Measurements from ENCODE around the gene GRAP.

GRCh38 chr17:19003543-19004420 is 43.0 kb downstream of the GRAP start:
- TF ChIP-seq, protein P1, sequence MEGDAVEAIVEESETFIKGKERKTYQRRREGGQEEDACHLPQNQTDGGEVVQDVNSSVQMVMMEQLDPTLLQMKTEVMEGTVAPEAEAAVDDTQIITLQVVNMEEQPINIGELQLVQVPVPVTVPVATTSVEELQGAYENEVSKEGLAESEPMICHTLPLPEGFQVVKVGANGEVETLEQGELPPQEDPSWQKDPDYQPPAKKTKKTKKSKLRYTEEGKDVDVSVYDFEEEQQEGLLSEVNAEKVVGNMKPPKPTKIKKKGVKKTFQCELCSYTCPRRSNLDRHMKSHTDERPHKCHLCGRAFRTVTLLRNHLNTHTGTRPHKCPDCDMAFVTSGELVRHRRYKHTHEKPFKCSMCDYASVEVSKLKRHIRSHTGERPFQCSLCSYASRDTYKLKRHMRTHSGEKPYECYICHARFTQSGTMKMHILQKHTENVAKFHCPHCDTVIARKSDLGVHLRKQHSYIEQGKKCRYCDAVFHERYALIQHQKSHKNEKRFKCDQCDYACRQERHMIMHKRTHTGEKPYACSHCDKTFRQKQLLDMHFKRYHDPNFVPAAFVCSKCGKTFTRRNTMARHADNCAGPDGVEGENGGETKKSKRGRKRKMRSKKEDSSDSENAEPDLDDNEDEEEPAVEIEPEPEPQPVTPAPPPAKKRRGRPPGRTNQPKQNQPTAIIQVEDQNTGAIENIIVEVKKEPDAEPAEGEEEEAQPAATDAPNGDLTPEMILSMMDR (IDR thresholded peaks at IDR 0.05; ENCODE audit: extremely low read depth in 1 of 2, insufficient read depth in 1 of 2, low read depth in 1 of 2, low read length in 2 of 2), result no peak
- TF ChIP-seq MAX (IDR thresholded peaks at IDR 0.05; ENCODE audit: insufficient read depth, insufficient read length) (no peak), POLR2A (IDR thresholded peaks at IDR 0.05; ENCODE audit: low read depth, low read length) (no peak)
